H1 (cell line): Measurements from ENCODE around the gene VPS13A. TPM values are rescaled to one million over a fixed set of nuclear protein-coding genes. Genes with fewer than 3 reads are reported as not detected.

Experiments
- CTCF ChIA-PET: fragments of 300-600 bp; sonication (Branson Sonifier 250); formaldehyde crosslinking; loops from one replicate; lab custom pipeline; 2021; ENCODE audit not compliant: partially characterized antibody; lab: Charles Lee
- POLR2A ChIA-PET: fragments of 300-600 bp; sonication (Branson Sonifier 250); formaldehyde crosslinking; loops from one replicate; lab custom pipeline; 2021; ENCODE audit warnings: inconsistent platforms; ENCODE audit not compliant: partially characterized antibody; lab: Charles Lee
- DNase-seq, 2 experiments: peaks; one replicate each; pipeline versions ENCODE4 v3.0.0 to v3.0.0-alpha.2; 2010 to 2022; ENCODE audit warnings: low spot score in 2 of 2, low read depth in 1 of 2, mixed read lengths in 1 of 2
- FAIRE-seq: peaks from 2 replicates; lab custom pipeline; 2011; peaks lifted over from hg19 to GRCh38; lab: Jason Lieb, UNC
- H2AFZ ChIP-seq: 2 replicates; pipeline ENCODE4 v1.8.1; 2012; ENCODE audit warnings: low read length, inconsistent platforms
- H2AK5ac ChIP-seq: 2 replicates; pipeline ENCODE4 v1.6.1; 2013; ENCODE audit warnings: low read depth, low read length
- H2BK120ac ChIP-seq: replicated peaks from 2 replicates; pipeline ENCODE3; 2013; ENCODE audit warnings: low read depth, low read length, inconsistent platforms
- H2BK12ac ChIP-seq: 2 replicates; pipeline ENCODE4 v1.6.1; 2013; ENCODE audit warnings: low read depth, low read length
- H2BK15ac ChIP-seq: 2 replicates; pipeline ENCODE4 v1.6.1; 2013; ENCODE audit warnings: low read length
- H2BK20ac ChIP-seq: 2 replicates; pipeline ENCODE4 v1.6.1; 2013; ENCODE audit warnings: low read length
- H2BK5ac ChIP-seq: 2 replicates; pipeline ENCODE4 v1.6.1; 2013; ENCODE audit warnings: low read depth, low read length
- H3K14ac ChIP-seq: 2 replicates; pipeline ENCODE4 v1.6.1; 2013; ENCODE audit warnings: inconsistent platforms; ENCODE audit not compliant: insufficient read length
- H3K18ac ChIP-seq: 2 replicates; pipeline ENCODE4 v1.6.1; 2013; ENCODE audit warnings: low read length; ENCODE audit errors: extremely low read depth
- H3K23ac ChIP-seq: 2 replicates; pipeline ENCODE4 v1.6.1; 2013; ENCODE audit warnings: inconsistent platforms; ENCODE audit not compliant: insufficient read length
- H3K23me2 ChIP-seq: 2 replicates; pipeline ENCODE4 v1.6.1; 2013; ENCODE audit warnings: low read depth, low read length
- H3K27ac ChIP-seq: 2 replicates; pipeline ENCODE4 v1.6.1; 2011; ENCODE audit warnings: low read depth, low read length, inconsistent platforms
- H3K27me3 ChIP-seq, 4 experiments: replicated peaks in 1 of 4; 1 replicate in 1 of 4; 2 replicates in 3 of 4; pipeline versions ENCODE4 v1.6.1 to v1.8.1; 2011 to 2013; ENCODE audit warnings: low read length in 3 of 4, mild to moderate bottlenecking in 3 of 4, inconsistent platforms in 2 of 4, mixed read lengths in 2 of 4, moderate library complexity in 1 of 4; ENCODE audit not compliant: control insufficient read depth in 3 of 4, insufficient read depth in 3 of 4; ENCODE audit errors: extremely low read depth in 1 of 4
- H3K36me3 ChIP-seq, 4 experiments: 2 replicates each; pipeline versions ENCODE4 v1.6.1 to v1.8.1; 2011 to 2013; ENCODE audit warnings: mild to moderate bottlenecking in 4 of 4, low read length in 3 of 4, moderate library complexity in 2 of 4, control low read depth in 1 of 4, inconsistent platforms in 1 of 4; ENCODE audit not compliant: insufficient read depth in 4 of 4, control insufficient read depth in 2 of 4
- H3K4ac ChIP-seq: replicated peaks from 2 replicates; pipeline ENCODE3; 2013; ENCODE audit warnings: low read length, low read depth, mixed read lengths, inconsistent platforms; ENCODE audit not compliant: insufficient read length
- H3K4me1 ChIP-seq, 4 experiments: replicated peaks in 1 of 4; 1 replicate in 1 of 4; 2 replicates in 3 of 4; pipeline versions ENCODE4 v1.6.1 to v1.8.1; 2011 to 2013; ENCODE audit warnings: low read length in 3 of 4, inconsistent platforms in 2 of 4, mixed read lengths in 1 of 4; ENCODE audit not compliant: insufficient read depth in 4 of 4, control insufficient read depth in 3 of 4
- H3K4me2 ChIP-seq, 2 experiments: 2 replicates each; pipeline versions ENCODE4 v1.6.1 to v1.8.1; 2011 to 2013; ENCODE audit warnings: low read depth in 2 of 2, low read length in 2 of 2, control low read depth in 1 of 2, inconsistent platforms in 1 of 2, mild to moderate bottlenecking in 1 of 2; ENCODE audit not compliant: insufficient read depth in 1 of 2
- H3K4me3 ChIP-seq, 4 experiments: fragments of 200-600, 300-600 bp in 1 of 4; sonication (generic), shearing (Covaris generic), sonication (Bioruptor Twin) in 1 of 4; 2 replicates each; pipeline versions ENCODE4 v1.5.1 to v1.8.1; 2011 to 2016; ENCODE audit warnings: low read length in 4 of 4, low read depth in 3 of 4, control low read depth in 2 of 4, inconsistent platforms in 2 of 4, mild to moderate bottlenecking in 2 of 4, mixed read lengths in 1 of 4, moderate library complexity in 1 of 4; ENCODE audit not compliant: insufficient read depth in 2 of 4; ENCODE audit errors: extremely low read depth in 1 of 4
- H3K56ac ChIP-seq: replicated peaks from 2 replicates; pipeline ENCODE3; 2013; ENCODE audit warnings: low read depth, mild to moderate bottlenecking, mixed read lengths, low read length, inconsistent platforms; ENCODE audit not compliant: insufficient read length
- H3K79me1 ChIP-seq: 2 replicates; pipeline ENCODE4 v1.6.1; 2013; ENCODE audit warnings: low read depth, low read length, control low read depth
- H3K79me2 ChIP-seq, 2 experiments: 2 replicates each; pipeline versions ENCODE4 v1.6.1 to v1.8.1; 2012 to 2013; ENCODE audit warnings: low read length in 2 of 2, mild to moderate bottlenecking in 2 of 2, inconsistent platforms in 1 of 2; ENCODE audit not compliant: insufficient read depth in 2 of 2, control insufficient read depth in 1 of 2
- H3K9ac ChIP-seq, 4 experiments: replicated peaks in 1 of 4; 1 replicate in 1 of 4; 2 replicates in 3 of 4; pipeline versions ENCODE4 v1.6.1 to v1.8.1; 2011 to 2013; ENCODE audit warnings: low read depth in 3 of 4, low read length in 3 of 4, control low read depth in 2 of 4, mild to moderate bottlenecking in 2 of 4, moderate library complexity in 2 of 4, inconsistent platforms in 1 of 4; ENCODE audit errors: extremely low read depth in 1 of 4
- H3K9me3 ChIP-seq, 2 experiments: 2 replicates each; pipeline versions ENCODE4 v1.6.1 to v1.8.1; 2012 to 2013; ENCODE audit warnings: mild to moderate bottlenecking in 2 of 2, moderate library complexity in 2 of 2, control low read depth in 1 of 2, inconsistent platforms in 1 of 2, low read depth in 1 of 2, low read length in 1 of 2, mixed read lengths in 1 of 2; ENCODE audit not compliant: insufficient read depth in 2 of 2
- H4K20me1 ChIP-seq, 2 experiments: replicated peaks in 1 of 2; 2 replicates each; pipeline versions ENCODE3 to v1.8.1; 2011 to 2013; ENCODE audit warnings: inconsistent platforms in 2 of 2, low read length in 2 of 2, mild to moderate bottlenecking in 1 of 2; ENCODE audit not compliant: insufficient read depth in 2 of 2, control insufficient read depth in 1 of 2
- H4K5ac ChIP-seq: 2 replicates; pipeline ENCODE4 v1.6.1; 2013; ENCODE audit warnings: low read length, low read depth, mixed read lengths, inconsistent platforms; ENCODE audit not compliant: insufficient read length
- H4K8ac ChIP-seq: 2 replicates; pipeline ENCODE4 v1.8.0; 2013; ENCODE audit warnings: mild to moderate bottlenecking, moderate library complexity, low read length, inconsistent platforms; ENCODE audit not compliant: insufficient read depth; ENCODE audit errors: extremely low read depth
- H4K91ac ChIP-seq: replicated peaks from 2 replicates; pipeline ENCODE3; 2013; ENCODE audit warnings: low read length, mixed read lengths, inconsistent platforms; ENCODE audit not compliant: insufficient read length
- CEBPB ChIP-seq: IDR thresholded peaks from 2 replicates; pipeline ENCODE4 v1.6.1; 2012; ENCODE audit warnings: low read depth, low read length
- WGBS, 2 experiments: shearing (Covaris generic) in 1 of 2; methylation state at CpG; one replicate each; pipeline versions ENCODE4 v1.1.6 to v1.1.7; 2013 to 2015; ENCODE audit warnings: low lambda C conversion rate in 2 of 2, mixed read lengths in 2 of 2, inconsistent platforms in 1 of 2, low coverage in 1 of 2, missing lambda C conversion rate in 1 of 2; ENCODE audit not compliant: insufficient replicate concordance in 2 of 2, insufficient coverage in 1 of 2, insufficient read length in 1 of 2; ENCODE audit errors: extremely low coverage in 1 of 2, missing lambda C conversion rate in 1 of 2; 5-methylcytosine and 5-hydroxymethylcytosine counted together
- polyA plus RNA-seq, 7 experiments: library from polyadenylated mRNA; depleted of rRNA in 3 of 7; stranded (reverse) in 5 of 7; unstranded in 2 of 7; fragments of >200 nt in 5 of 7; fragments of 200-250 nt in 2 of 7; gene quantifications; 1 replicate in 5 of 7; 2 replicates in 1 of 7; 4 replicates in 1 of 7; pipeline versions ENCODE4 v1.2.1 to v1.2.3, GENCODE V29; 2011 to 2013; ENCODE audit warnings: missing spikeins in 2 of 7, mixed read lengths in 2 of 7
- total RNA-seq: library from RNA; stranded (reverse); fragmentation: NEBNext Ultra II Directional; extraction: Animal tissue kit (Norgen Biotek cat#: 25700); gene quantifications from 2 replicates; pipeline ENCODE4 v1.2.1, GENCODE V29; 2021

VPS13A gene
- total and polyA plus RNA-seq, 2 of the 8 experiments (the other 6 are each of a cell fraction or from before 2014, with no cell fraction given), result 6.0 to 36.5 TPM

DNA sequence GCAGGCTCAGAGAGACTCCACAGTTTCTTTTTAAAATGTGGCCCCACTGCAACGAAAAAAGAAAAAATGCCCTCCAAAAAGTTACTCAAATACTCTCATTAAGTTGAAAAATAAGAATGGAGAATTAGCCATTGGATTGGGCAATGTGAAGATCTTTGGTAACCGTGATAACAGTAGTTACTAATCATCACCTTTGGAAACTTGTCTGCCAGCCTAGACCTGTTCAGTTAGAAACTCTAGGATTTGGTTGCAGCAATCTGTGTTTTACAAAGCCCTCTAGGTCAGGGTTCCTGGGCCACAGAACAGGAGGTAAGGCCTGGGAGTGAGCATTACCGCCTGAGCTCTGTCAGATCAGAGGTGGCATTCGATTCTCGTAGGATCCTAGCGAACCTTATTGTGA, 34.2 kb downstream of the VPS13A start:
- Histone ChIP-seq H4K91ac (no peak overlapping the region), H3K36me3 (peaks cover 0 to 18% (median under 1%) of the 10 kb centered on the region in 4 experiments; a peak in 4 of 8 replicates), H3K4me3 (no peak overlapping the region), H2BK20ac (no peak overlapping the region), H3K56ac (no peak overlapping the region), H2BK15ac (no peak overlapping the region), H3K27me3 (no peaks in the 10 kb centered on the region), H3K23ac (no peak overlapping the region), H4K5ac (no peak overlapping the region), H2BK5ac (no peak overlapping the region), H3K23me2 (no peaks in the 10 kb centered on the region), H2BK12ac (no peak overlapping the region), H4K8ac (no peak overlapping the region), H3K79me2 (no peaks in the 10 kb centered on the region), H3K14ac (no peak overlapping the region), H3K4me1 (no peaks in the 10 kb centered on the region; a peak in 1 of 7 replicates), H3K4me2 (no peak overlapping the region), H3K4ac (no peak overlapping the region), H2BK120ac (no peak overlapping the region), H4K20me1 (no peaks in the 10 kb centered on the region), H3K18ac (no peak overlapping the region), H3K9me3 (no peaks in the 10 kb centered on the region), H2AK5ac (no peak overlapping the region), H3K9ac (no peak overlapping the region; a peak in 1 of 7 replicates), H2AFZ (no peak overlapping the region), H3K79me1 (no peaks in the 10 kb centered on the region), H3K27ac (no peak overlapping the region)
- ChIA-PET CTCF (no interaction called here), POLR2A (no interaction called here)
- 93% methylated on average over 6 of the region's 6 CpGs; no CpG with 5 or more reads in 1 of the 2 experiments for WGBS, 2 experiments
- no peak for FAIRE-seq
- DNase-seq, result no peak
- TF ChIP-seq CEBPB, result no peak
